NCI-H226 (cell line): ENCODE data around the gene CDC42BPA.

Source experiments
- DNase-seq: peaks from one replicate; pipeline ENCODE4 v3.0.0-alpha.2; 2015

CDC42BPA gene

GRCh38 chr1:226940029-226940805 is 378.1 kb downstream of the CDC42BPA start, which contains the start of gene COQ8A:
TSS of gene COQ8A (plus strand) at chr1:226940294. CDS start at chr1:226961386, 21,092 bp downstream.
- DNase-seq = peak; percentile 93
